ENCODE data around the gene NCOA7. TPM values are rescaled to one million over a fixed set of nuclear protein-coding genes. Genes with fewer than 3 reads are reported as not detected.
"Not testable (repeated sequence)": the region's sequence is repeated elsewhere in the genome, so short reads cannot be mapped to it uniquely, and the experiment has no call there.

The NCOA7 gene
- polyA plus RNA-seq, 4 donors: 39.9 to 71.7 (median 49.0) TPM

DNA sequence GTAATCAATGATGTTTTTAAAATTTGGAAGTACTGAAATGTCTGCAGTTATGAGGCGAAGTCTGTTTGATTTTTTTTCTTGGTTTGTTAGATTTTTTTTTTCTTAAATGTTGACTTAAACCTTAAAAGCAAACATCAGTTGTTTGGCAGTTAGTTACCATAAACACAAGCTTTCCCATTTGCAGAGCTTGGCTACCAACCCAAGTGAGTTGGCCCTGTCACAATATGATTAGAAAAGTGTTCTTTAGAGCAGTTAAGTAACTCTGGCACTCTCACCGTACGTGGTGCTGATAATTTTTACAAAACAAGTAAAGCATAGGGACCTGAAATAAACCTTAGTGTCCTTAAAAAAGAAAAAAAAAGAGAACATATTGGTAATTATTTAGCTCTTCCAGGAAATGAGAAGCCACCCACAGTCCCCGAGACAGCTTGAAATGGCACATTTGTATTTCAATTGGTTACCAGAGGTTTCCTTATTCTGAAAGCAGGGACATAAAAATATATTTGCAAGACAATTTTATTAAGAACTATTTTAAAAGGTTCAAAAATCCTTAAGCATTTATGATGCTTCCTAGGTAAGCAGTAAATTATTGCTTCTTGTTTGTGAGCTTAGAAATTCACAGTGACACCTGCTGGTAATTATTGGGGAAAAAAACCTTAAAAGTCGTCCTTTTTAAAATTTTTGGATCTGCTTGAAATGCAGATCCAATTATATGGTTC is 37.4 kb upstream of the NCOA7 start:
- no peak for DNase-seq (ENCODE audit: low read depth in 4 of 4, low spot score in 3 of 4)

DNA sequence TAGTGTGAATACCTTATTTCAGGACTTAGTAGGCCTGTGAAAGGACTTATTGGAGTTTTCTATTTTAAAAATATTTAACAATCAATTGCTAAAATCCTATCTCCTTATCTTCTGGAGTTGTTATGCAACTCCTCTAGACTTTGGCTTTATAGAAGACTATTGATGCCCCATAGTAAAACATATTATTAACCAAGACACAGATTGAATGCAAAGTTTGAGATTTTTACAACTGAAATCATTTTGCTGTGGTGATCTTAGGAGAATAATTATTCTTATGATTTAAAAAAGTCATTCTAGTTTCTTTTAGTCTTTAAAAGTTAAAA is 36.9 kb upstream of the NCOA7 start:
- DNase-seq (ENCODE audit: low read depth in 4 of 4, low spot score in 3 of 4): no peak

DNA sequence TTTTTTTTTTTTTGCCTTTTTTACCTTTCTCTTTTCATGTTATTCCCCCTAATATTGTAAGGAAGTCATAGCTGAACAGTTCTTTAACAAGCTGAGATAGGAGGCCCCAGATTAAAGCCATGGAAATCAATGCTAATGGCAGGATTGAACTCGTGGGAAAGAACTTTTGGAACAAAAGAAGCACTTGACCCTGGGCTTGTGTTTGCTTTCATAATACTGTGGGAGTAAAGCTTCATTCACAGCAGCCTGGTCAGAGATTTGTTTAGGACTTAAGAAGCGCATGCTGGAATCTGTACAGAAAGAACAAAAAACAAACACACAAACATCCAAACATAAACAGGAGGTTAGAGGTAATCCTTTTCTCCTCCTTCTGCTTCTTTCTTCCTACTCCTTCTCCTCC is 36.2 kb upstream of the NCOA7 start:
- no peak for DNase-seq (ENCODE audit: low read depth in 4 of 4, low spot score in 3 of 4)

DNA sequence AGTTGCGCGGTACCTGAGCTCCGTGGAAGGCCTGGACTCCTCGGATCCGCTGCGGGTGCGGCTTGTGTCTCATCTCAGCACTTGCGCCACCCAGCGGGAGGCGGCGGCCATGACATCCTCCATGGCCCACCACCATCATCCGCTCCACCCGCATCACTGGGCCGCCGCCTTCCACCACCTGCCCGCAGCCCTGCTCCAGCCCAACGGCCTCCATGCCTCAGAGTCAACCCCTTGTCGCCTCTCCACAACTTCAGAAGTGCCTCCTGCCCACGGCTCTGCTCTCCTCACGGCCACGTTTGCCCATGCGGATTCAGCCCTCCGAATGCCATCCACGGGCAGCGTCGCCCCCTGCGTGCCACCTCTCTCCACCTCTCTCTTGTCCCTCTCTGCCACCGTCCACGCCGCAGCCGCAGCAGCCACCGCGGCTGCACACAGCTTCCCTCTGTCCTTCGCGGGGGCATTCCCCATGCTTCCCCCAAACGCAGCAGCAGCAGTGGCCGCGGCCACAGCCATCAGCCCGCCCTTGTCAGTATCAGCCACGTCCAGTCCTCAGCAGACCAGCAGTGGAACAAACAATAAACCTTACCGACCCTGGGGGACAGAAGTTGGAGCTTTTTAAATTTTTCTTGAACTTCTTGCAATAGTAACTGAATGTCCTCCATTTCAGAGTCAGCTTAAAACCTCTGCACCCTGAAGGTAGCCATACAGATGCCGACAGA is 31.4 kb upstream of the NCOA7 start:
- DNase-seq (ENCODE audit: low read depth in 4 of 4, low spot score in 3 of 4): no peak

DNA sequence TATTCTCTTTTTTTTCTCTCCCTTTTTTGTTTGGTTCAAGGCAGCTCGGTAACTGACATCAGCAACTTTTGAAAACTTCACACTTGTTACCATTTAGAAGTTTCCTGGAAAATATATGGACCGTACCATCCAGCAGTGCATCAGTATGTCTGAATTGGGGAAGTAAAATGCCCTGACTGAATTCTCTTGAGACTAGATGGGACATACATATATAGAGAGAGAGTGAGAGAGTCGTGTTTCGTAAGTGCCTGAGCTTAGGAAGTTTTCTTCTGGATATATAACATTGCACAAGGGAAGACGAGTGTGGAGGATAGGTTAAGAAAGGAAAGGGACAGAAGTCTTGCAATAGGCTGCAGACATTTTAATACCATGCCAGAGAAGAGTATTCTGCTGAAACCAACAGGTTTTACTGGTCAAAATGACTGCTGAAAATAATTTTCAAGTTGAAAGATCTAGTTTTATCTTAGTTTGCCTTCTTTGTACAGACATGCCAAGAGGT is 30.8 kb upstream of the NCOA7 start:
- DNase-seq (ENCODE audit: low read depth in 4 of 4, low spot score in 3 of 4): no peak

DNA sequence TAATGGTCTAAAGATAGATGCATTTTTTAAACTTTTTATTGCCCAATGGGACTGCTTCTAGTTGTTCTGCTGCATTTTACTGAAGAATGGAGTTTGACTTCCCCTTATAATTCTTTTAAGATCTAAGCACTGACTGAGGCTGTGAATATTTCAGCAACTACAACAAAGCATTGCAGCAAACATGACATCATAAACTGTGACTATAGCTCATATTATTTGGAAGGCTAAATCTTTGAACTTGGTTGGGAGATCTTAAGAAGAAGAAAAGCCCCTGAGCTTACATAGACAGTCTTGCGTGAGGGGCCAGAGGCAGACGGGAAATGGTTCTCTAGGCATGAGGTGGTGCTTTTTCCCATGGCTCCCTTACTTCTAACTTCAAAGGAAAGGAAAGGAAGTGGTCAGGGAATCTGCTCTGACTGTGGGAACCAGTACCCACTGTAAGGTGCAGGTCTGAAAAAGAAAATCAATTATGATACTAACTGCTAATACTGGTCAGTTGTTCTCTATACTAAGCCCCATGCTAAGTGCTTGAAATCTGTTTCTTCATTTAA is 26.6 kb upstream of the NCOA7 start:
- DNase-seq (ENCODE audit: low read depth in 4 of 4, low spot score in 3 of 4): no peak

DNA sequence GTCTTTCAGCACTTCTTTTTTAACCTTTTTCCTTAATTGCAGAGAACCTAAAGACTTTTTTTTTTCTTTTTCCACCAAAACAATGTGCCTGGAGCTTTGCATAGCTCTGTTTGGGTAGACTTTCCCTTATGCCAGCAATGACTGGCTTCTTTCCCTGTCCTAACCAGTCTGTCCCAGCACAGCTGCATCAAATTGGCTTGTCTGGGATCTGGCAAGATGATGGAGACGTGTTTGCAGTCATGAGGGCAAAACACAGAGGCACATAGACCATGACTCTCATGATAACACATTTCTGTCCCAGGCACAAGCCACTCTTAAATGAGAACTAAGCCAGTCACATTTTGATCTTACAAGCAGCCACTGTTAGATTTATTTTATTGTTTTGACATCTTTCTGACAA is 24.8 kb upstream of the NCOA7 start:
- no peak for DNase-seq (ENCODE audit: low read depth in 4 of 4, low spot score in 3 of 4)

DNA sequence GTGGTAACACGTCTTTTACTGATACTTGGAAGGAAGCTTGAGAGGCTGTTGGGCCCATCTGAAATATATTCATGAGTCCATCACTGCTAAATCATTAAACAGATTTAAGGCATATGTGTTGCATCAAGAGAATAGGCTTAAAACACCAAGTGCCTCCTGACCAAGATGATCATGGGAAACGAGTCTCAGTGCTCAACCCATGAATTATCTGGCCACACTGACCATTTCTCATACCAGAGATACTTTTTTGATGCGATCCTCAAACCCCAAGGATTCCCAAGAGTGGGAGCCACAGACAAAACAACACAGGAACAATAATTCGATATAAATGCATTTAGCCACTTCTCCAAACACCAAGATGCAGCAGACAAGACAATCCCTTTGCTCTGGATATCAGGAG is 24.1 kb upstream of the NCOA7 start:
- DNase-seq (ENCODE audit: low read depth in 4 of 4, low spot score in 3 of 4): no peak

DNA sequence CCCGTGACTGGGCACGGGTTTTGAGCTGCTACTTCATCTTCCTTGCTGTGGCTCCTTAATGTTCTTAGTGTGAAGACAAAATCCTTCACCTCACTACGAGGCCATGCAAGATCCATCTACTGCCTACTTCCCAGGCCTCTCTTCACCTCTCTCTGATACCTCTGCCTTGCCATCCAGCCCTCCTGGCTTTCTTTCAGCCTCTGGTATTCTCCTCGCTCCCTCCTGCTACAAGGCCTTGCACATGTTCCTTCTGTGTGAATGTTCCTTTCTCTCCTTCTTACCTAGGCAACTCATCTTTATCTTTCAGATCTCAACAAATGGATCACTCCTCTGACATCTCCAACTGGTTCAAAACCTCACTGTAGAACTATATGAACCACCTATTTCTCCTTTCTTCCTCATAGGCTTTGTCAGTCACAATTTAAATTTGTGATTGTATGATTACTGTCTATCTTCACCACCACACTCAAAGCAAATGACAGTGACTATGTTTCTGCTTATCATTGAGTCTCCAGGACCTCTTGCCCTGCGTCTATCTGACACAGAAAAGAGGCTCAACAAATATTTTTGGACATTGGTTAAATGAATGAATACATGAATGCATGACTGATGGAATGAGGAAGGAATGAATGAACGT is 21.5 kb upstream of the NCOA7 start:
- no peak for DNase-seq (ENCODE audit: low read depth in 4 of 4, low spot score in 3 of 4)

DNA sequence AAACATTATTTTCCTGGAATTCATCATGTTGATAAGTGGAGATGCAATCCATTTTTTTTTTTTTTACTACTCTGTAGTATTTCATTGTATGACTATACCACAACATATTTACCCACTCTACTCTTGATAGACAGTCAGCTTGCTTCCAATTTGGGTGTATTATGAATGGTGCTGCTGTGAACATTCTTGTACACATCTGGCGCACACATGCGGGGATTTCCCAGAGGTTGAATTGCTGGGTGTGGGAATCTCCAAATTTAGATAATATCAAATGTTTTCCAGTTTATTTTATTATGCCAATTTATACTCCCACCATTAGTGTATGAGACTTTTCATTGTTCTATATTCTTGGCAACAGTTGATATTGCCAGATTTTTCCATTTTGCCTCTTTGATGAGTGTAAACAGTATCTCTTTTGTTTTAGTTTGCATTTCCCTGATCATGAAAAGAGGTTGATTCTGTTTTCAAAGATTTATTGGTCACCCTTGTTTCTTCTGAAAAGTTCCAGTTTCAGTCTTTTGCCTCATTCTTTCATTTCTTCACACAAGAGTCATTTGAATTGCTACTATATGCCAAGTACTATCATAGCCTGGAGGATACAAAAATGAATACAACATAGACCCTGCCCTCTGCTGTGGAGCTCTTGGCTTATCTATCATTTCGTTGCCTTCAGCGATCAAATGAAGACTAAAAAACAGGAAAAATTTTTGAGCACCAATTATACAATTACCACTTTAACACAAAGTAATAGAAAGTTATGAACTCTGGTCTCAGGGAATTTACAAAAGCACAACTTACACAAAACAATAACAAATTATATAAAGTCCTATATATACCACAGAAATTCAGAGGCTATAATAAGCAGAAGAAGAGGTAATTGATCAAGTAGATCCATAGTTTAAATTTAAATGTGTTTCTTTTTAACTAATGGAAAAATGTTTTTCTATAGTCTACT is 17.1 kb upstream of the NCOA7 start:
- no peak for DNase-seq (ENCODE audit: low read depth in 4 of 4, low spot score in 3 of 4)

DNA sequence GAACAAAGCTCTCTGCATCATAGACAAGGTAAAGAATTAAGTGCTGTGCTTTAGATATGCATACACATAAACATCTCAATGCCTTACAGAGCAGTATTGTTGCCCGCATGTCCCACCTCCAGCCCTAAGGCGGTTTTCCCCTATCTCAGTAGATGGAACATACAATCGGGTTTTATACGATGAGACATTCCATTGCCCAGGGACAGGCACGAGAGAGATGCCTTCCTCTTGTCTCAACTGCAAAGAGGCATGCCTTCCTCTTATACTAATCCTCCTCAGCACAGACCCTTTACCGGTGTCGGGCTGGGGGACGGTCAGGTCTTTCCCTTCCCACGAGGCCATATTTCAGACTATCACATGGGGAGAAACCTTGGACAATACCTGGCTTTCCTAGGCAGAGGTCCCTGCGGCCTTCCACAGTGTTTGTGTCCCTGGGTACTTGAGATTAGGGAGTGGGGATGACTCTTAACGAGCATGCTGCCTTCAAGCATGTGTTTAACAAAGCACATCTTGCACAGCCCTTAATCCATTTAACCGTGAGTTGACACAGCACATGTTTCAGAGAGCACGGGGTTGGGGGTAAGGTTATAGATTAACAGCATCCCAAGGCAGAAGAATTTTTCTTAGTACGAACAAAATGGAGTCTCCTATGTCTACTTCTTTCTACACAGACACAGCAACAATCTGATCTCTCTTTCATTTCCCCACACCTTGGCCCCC is 14.5 kb upstream of the NCOA7 start:
- not testable (repeated sequence) for DNase-seq (ENCODE audit: low read depth in 4 of 4, low spot score in 3 of 4)

DNA sequence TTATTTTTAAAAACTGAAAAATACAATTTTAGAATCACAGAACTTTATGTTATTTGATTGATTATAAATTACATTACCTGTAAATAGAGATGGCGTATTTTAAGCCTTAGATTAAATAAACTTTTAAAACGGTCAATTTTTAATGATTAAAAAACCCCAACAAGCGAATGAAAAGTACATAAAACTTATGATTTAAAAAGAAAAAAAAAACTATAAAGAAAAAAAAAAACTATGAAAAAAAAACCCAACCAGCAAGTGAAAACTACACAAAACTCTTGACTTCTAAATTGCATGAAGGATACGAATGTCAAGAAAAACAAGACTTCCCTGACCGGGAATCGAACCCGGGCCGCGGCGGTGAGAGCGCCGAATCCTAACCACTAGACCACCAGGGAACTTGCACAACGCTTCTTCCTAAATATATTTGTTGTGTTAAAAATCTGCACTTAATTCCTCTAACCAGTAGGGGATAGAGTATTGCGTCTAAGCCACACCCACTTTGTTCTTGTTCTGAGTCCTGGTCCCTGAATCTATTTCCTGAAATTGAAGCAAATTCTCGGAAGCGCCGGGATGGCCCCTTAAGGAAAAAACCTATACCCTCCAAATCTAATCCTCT is 10.7 kb upstream of the NCOA7 start:
- DNase-seq (ENCODE audit: low read depth in 4 of 4, low spot score in 3 of 4): peak; percentile 86 to 92 (median 90)

DNA sequence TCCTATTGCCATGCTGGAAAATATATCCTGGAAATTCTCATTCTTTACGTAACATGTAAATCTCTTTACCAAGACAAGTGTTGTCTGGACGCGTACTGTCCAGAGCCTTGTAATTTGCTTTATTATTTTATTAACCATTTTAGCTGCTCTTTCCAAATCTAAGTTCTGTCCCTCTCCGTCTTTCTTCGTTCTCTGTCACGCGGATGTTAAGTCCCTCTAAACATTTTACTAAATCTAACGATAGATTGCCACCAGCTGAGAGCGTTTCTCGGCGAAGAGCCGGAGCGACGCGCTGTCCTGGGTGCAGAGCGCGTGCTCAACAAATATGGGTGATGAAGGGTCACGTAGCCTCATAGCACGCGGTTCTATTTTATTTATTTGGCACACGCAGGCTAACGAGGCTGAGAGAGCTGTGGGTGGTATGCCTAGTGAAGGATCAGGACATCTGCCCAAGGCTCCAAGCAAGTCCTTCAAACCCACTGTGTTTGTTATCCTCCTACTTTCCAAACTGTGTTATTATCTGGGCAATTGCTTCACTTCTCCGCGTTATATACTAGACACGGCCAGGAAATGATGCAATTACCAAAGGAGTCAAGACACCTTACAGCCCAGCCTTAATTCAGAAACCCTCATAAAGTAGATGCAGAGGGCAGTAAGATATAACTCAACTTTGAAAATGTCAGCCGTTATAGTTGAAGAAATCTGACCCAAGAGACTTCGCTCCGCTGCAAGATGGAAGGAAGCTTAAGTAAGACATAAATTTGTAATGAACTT is 10.0 kb upstream of the NCOA7 start:
- peak; percentile 36 to 69 (median 45) for DNase-seq (ENCODE audit: low read depth in 4 of 4, low spot score in 3 of 4)

DNA sequence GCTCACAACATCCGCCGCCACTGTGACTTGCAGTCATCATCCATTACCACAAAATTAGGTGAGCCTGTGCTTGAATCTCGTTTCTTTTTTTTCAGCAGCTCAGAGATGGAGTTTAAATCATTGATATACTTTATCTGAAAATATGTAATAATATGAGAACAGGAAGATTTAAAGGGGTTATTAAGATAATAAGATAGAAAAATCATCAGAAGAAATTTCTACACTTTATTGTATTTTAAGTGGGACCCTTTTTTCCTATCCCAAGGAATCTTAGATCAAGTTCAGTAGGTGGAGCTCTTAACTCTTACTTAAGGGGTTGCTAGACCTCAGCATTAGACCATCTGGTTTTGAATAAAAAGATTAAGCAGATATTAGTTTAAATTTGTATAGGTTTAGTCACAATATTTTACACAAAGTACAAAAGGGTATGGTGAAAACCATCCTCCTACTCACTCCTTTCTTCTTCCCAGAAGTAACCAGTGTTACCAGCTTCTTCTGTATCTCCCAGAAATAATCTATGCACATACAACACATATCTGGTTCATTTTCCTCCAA is 9.4 kb upstream of the NCOA7 start:
- peak in 2 of 4 donors; percentile 30 to 31 for DNase-seq (ENCODE audit: low read depth in 4 of 4, low spot score in 3 of 4)

DNA sequence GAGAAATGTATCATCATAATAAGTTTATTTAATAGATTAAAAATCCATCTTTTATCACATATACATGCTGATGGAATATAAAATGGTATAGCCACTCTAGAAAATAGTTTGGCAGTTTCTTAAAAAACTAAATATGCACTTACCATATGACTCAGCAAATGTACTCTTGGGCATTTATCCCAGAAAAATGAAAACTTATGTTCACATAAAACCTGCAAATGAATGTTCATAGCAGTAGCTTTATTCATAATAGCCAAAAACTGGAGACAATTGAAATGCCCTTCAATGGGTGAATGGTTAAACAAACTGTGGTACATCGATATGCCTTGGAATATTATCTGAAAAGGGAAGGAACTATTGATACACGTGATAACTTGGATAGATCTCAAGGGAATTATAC is 6.4 kb upstream of the NCOA7 start:
- DNase-seq (ENCODE audit: low read depth in 4 of 4, low spot score in 3 of 4): no peak

DNA sequence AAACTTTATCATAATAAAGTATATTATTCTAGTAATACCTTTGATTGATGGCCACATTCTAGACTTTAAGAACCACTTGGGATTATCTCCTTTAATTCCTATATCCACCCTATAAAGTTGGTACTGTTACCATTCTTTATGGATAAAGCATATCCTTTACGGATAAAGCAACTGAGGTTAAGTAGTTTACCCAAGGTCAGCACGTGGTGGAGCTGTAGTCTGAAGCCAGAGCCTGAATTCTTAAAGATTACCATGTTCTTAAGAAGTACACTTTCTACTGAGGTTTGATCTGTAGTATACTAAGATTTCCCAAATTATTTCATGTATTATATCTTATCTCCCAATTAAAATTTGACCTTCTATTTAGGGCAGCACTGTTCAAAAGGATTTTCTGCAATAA is 3.0 kb upstream of the NCOA7 start:
- no peak for DNase-seq (ENCODE audit: low read depth in 4 of 4, low spot score in 3 of 4)

DNA sequence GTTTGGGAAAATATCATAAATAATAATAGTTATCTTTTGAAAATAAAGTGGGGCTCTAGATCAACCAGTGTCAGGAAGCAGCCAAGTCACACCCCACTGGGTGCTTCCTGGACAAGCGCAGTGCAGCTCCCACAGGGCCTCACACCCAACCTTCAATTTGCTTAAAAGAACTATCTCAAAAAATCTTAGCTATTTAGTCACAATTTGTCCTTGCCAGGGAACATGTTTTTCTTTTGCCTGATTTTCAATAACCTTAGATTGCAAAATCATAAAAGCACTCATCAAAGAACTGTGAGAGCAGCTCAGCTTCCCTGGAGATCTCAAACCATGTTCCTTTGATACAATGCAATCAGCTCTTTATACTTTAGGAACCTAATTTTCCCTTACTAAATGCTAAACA is 1.6 kb upstream of the NCOA7 start:
- DNase-seq (ENCODE audit: low read depth in 4 of 4, low spot score in 3 of 4): no peak
